Psoas muscle (tissue), 8 donors: Measurements from ENCODE around the gene VSTM2B. TPM values are rescaled to one million over a fixed set of nuclear protein-coding genes. Genes with fewer than 3 reads are reported as not detected.

Experiments
- ATAC-seq, 4 donors: fragments of 200-7000 bp; cut with Tn5 transposase; one replicate each; pipeline ENCODE4 v1.9.1; 2020; ENCODE audit warnings: moderate library complexity in 3 of 4, mild to moderate bottlenecking in 2 of 4
- DNase-seq, 2 donors: peaks; one replicate each; pipeline ENCODE4 v3.0.0-alpha.2; 2020
- H3K27ac ChIP-seq: fragments of 200-600 bp; one replicate; pipeline ENCODE4 v1.8.0; 2022
- H3K27me3 ChIP-seq, 3 donors: fragments of 200-600 bp in 1 of 3; one replicate each; pipeline versions ENCODE4 v1.6.1 to v1.8.0; 2013 to 2022; ENCODE audit warnings: low read length in 2 of 3, mild to moderate bottlenecking in 2 of 3, moderate library complexity in 1 of 3; ENCODE audit not compliant: insufficient read depth in 3 of 3
- H3K36me3 ChIP-seq, 2 donors: fragments of 200-600 bp in 1 of 2; one replicate each; pipeline versions ENCODE4 v1.6.1 to v1.8.0; 2013 to 2022; ENCODE audit warnings: low read depth in 1 of 2, mild to moderate bottlenecking in 1 of 2, moderate library complexity in 1 of 2; ENCODE audit not compliant: insufficient read depth in 1 of 2
- H3K4me1 ChIP-seq: fragments of 200-600 bp; one replicate; pipeline ENCODE4 v1.8.0; 2022
- H3K4me3 ChIP-seq: fragments of 200-600 bp; one replicate; pipeline ENCODE4 v1.8.0; 2022; ENCODE audit warnings: mild to moderate bottlenecking
- H3K9me3 ChIP-seq: fragments of 200-600 bp; one replicate; pipeline ENCODE4 v1.8.0; 2022
- WGBS, 3 donors: extraction: QIAGEN DNeasy Blood & Tissue Kit; methylation state at CpG; one replicate each; pipeline versions ENCODE4 v1.1.6 to v1.1.7; 2013; 5-methylcytosine and 5-hydroxymethylcytosine counted together
- intact Hi-C, 2 donors: fragments of 100-400 bp; cut with DNase I; formaldehyde crosslinking; loops; one replicate each; pipeline versions ENCODE4 v1.11.0 to v1.14.2; 2022
- polyA plus RNA-seq, 3 donors: library from polyadenylated mRNA; stranded (reverse); fragments of 200-250 nt; gene quantifications; one replicate each; pipeline ENCODE4 v1.2.3, GENCODE V29; 2013
- total RNA-seq, 4 donors: library from RNA; stranded (reverse); fragmentation: NEBNext Ultra II Directional in 2 of 4; extraction: Animal tissue kit (Norgen Biotek cat#: 25700) in 2 of 4; gene quantifications; one replicate each; pipeline versions ENCODE4 v1.2.1 to v1.2.4, GENCODE V29; 2021 to 2023
- TF ChIP-seq, protein P1 (sequence below): fragments of 200-600 bp; IDR thresholded peaks from one replicate; pipeline ENCODE4 v1.8.0; 2022; ENCODE audit warnings: antibody characterized with exemption
- donor health status: healthy with polysubstance abuse.
- donor health status: DM: no; HTN: no; CAD: no; lungs with moderate emphysema.
- donor health status: Bipolar disorder and iron deficiency.
- donor health status: healthy.
- donor health status: DM: yes; HTN: yes; CAD: no.
- donor health status: DM: no; HTN: no; CAD: no.
- donor health status: DM: no; HTN: no; CAD: no.
- donor health status: DM: yes; HTN: yes; CAD: no.

VSTM2B gene
- total and polyA plus RNA-seq, 7 donors: not detected

DNA sequence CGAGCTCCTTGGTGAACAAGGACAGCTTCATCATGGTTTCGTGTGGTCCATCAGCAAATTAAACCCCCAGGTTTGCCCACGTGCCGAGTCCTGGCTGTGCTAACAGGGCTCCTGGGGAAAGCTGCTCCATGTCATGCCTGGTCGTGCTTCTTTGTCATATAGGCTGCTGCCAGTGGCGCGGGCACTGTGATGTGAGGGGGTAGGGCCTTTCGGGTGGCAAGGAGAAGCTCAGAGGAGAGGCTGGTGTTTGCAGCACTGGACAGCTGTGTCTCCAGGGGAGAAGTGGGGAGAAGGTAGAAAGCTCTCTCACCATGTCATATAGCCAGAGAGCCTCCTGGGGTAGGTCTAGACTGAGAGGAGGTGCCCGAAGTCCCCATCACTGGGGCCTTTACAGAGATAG lies 13.3 kb downstream of the VSTM2B start:
- TF ChIP-seq, protein P1, sequence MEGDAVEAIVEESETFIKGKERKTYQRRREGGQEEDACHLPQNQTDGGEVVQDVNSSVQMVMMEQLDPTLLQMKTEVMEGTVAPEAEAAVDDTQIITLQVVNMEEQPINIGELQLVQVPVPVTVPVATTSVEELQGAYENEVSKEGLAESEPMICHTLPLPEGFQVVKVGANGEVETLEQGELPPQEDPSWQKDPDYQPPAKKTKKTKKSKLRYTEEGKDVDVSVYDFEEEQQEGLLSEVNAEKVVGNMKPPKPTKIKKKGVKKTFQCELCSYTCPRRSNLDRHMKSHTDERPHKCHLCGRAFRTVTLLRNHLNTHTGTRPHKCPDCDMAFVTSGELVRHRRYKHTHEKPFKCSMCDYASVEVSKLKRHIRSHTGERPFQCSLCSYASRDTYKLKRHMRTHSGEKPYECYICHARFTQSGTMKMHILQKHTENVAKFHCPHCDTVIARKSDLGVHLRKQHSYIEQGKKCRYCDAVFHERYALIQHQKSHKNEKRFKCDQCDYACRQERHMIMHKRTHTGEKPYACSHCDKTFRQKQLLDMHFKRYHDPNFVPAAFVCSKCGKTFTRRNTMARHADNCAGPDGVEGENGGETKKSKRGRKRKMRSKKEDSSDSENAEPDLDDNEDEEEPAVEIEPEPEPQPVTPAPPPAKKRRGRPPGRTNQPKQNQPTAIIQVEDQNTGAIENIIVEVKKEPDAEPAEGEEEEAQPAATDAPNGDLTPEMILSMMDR: no peak

DNA sequence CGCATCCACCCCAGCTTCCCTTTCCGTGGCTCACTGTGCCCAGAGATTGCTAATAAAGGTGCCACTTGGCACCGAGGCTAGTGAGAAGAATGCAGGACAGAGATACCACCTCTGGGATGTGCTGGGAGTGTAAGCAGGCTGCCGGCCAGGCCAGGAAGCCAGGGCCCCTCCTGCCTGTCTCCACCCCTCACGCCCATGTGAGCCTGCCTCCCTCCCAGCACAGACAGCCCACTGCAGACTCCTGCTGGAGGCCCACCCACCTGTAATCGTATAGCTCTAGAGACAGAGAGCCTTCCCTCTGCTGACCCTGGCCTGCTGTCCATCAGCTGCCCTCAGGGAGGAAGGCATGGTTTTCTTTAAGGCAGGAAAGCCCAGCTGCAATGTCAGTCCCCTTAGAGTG lies 13.9 kb downstream of the VSTM2B start:
- ATAC-seq (no peak), DNase-seq (no peak)
- peaks cover 0 to 20% (median 8%) of the 10 kb centered on the region in 3 donors for H3K27me3 ChIP-seq
- no peak overlapping the region for H3K4me3 ChIP-seq
- H3K27ac ChIP-seq: no peak overlapping the region
- intact Hi-C loops: no loop called here
- TF ChIP-seq, protein P1: no peak
- H3K9me3 ChIP-seq: no peaks in the 10 kb centered on the region
- H3K36me3 ChIP-seq: no peaks in the 10 kb centered on the region
- H3K4me1 ChIP-seq: no peaks in the 10 kb centered on the region
- WGBS, 3 donors: 15 to 35% (median 31%) methylated on average over 6 of the region's 6 CpGs

More for the DNA sequence above, 13.3 kb downstream of the VSTM2B start:
- intact Hi-C loops: no loop called here
- peaks cover 0 to 20% (median 8%) of the 10 kb centered on the region in 3 donors for H3K27me3 ChIP-seq
- WGBS, 3 donors: 77 to 83% (median 79%) methylated on average over 9 of the region's 9 CpGs
- no peaks in the 10 kb centered on the region for H3K36me3 ChIP-seq
- ATAC-seq (no peak), DNase-seq (no peak)
- no peak overlapping the region for H3K27ac ChIP-seq
- H3K4me1 ChIP-seq: no peaks in the 10 kb centered on the region
- H3K9me3 ChIP-seq: no peaks in the 10 kb centered on the region
- no peak overlapping the region for H3K4me3 ChIP-seq

DNA sequence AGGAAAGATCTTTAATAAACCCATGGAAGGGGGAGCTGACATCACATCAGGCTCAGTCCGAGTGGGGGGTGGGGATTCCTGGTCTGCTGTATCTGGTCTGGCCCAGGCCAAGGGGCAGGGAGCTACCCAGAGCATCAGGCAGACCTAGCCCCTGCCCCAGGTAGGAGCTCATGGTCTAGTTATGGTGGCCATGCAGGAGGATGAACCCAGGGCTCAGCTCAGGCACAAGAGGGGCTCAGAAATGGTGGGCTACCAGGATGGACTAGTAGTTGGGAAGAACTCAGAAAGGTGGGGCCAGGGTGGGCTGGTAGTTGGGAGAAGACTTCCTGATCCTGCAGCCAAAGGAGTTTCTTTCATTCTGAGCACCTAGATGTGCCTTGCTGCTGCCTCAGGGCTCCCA lies 14.3 kb downstream of the VSTM2B start:
- H3K4me3 ChIP-seq: no peak overlapping the region
- no peak for ATAC-seq
- no peaks in the 10 kb centered on the region for H3K9me3 ChIP-seq
- no peak for DNase-seq
- H3K27ac ChIP-seq: no peak overlapping the region
- no peaks in the 10 kb centered on the region for H3K4me1 ChIP-seq
- H3K36me3 ChIP-seq: no peaks in the 10 kb centered on the region
- TF ChIP-seq, protein P1: no peak
- peaks cover 0 to 20% (median 8%) of the 10 kb centered on the region in 3 donors for H3K27me3 ChIP-seq
- 17 to 42% (median 39%) methylated on average over 1 of the region's 1 CpG for WGBS, 3 donors
- intact Hi-C loops: no loop called here

DNA sequence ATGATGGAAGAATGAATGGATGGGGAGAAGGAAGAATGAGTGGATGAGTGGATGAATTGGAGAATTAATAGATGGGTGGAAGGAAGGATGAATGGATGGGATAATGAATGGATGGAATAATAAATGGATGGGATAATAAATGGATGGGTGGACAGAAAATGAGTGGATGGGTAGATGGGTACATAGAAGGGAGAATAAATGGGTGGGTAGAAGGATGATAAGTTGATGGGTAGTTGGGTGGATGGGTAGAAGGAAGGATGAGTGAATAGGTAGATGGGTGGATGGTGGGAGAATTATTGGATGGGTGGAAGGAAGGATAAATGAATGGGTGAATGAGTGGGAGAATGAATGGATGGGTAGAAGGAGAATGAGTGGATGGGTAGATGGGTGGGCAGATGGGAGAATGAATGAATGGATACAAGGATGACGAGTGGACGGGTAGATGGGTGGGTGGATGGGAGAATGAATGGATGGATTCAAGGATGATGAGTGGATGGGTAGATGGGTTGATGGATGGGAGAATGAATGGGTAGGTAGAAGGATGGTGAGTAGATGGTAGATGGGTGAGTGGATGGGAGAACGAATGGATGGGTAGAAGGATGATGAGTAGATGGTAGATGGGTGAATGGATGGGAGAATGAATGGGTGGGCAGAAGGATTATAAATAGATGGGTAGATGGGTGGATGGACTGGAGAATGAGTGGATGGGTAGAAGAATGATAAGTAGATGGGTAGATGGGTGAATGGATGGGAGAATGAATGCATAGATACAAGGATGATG lies 15.9 kb downstream of the VSTM2B start:
- no peak for DNase-seq
- intact Hi-C loops: no loop called here
- WGBS, 3 donors: 86 to 93% (median 89%) methylated on average over 3 of the region's 3 CpGs
- TF ChIP-seq, protein P1: no peak
- Histone ChIP-seq H3K4me1 (no peaks in the 10 kb centered on the region), H3K27me3 (peaks cover 0 to 20% (median 8%) of the 10 kb centered on the region in 3 donors), H3K36me3 (no peaks in the 10 kb centered on the region), H3K4me3 (no peak overlapping the region), H3K9me3 (no peaks in the 10 kb centered on the region), H3K27ac (no peak overlapping the region)
- ATAC-seq: no peak
